ENCODE measurements around the gene VGLL4.

Gene VGLL4

DNA sequence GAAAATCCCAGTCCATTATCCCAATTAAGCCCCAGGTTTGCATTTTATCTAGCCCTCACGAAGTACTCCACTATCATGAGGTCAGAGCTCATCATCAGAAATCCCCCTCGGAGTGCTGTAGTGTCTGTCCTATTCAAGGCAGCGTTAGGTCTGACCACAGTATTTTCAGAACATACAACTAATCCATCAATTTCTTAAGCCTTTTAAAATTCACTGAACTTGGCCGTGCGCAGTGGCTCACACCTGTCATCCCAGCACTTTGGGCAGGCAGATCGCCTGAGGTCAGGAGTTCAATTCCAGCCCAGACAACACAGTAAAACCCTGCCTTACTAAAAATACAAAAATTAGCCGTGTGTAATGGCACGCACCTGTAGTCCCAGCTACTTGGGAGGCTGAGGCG, 11.9 kb downstream of the VGLL4 start:
- Histone ChIP-seq H3K9ac (ENCODE audit: low read depth, low read length) (no peak overlapping the region), H3K27ac (ENCODE audit: low read length) (no peak overlapping the region), H3K79me2 (ENCODE audit: insufficient read depth, low read length) (peaks cover 100% of the 10 kb centered on the region), H3K4me2 (ENCODE audit: insufficient read depth, low read length) (no peak overlapping the region), H2AFZ (ENCODE audit: low read depth, low read length) (no peak overlapping the region), H3K36me3 (ENCODE audit: insufficient read depth, low read length) (no peaks in the 10 kb centered on the region; the same call in 1 of the 2 replicates), H3K4me3 (ENCODE audit: low read depth in 1 of 2, low read length in 2 of 2) (no peak overlapping the region), H4K20me1 (ENCODE audit: insufficient read depth, low read length) (peaks cover 94% of the 10 kb centered on the region), H3K9me3 (ENCODE audit: insufficient read depth, low read length, severe bottlenecking) (no peaks in the 10 kb centered on the region), H3K27me3 (ENCODE audit: insufficient read depth, low read length, poor library complexity) (no peaks in the 10 kb centered on the region), H3K4me1 (ENCODE audit: insufficient read depth, low read length) (peaks cover 31% of the 10 kb centered on the region)
- DNase-seq (no peak), ATAC-seq (ENCODE audit: insufficient read depth, low read depth) (no peak)
- TF ChIP-seq EZH2 (IDR thresholded peaks at IDR 0.05; ENCODE audit: borderline replicate concordance, low read depth, low read length, severe bottlenecking): no peak
- TF ChIP-seq, protein P1, sequence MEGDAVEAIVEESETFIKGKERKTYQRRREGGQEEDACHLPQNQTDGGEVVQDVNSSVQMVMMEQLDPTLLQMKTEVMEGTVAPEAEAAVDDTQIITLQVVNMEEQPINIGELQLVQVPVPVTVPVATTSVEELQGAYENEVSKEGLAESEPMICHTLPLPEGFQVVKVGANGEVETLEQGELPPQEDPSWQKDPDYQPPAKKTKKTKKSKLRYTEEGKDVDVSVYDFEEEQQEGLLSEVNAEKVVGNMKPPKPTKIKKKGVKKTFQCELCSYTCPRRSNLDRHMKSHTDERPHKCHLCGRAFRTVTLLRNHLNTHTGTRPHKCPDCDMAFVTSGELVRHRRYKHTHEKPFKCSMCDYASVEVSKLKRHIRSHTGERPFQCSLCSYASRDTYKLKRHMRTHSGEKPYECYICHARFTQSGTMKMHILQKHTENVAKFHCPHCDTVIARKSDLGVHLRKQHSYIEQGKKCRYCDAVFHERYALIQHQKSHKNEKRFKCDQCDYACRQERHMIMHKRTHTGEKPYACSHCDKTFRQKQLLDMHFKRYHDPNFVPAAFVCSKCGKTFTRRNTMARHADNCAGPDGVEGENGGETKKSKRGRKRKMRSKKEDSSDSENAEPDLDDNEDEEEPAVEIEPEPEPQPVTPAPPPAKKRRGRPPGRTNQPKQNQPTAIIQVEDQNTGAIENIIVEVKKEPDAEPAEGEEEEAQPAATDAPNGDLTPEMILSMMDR (IDR thresholded peaks at IDR 0.05; ENCODE audit: borderline replicate concordance, extremely low read depth, low read length, poor library complexity, severe bottlenecking): no peak

DNA sequence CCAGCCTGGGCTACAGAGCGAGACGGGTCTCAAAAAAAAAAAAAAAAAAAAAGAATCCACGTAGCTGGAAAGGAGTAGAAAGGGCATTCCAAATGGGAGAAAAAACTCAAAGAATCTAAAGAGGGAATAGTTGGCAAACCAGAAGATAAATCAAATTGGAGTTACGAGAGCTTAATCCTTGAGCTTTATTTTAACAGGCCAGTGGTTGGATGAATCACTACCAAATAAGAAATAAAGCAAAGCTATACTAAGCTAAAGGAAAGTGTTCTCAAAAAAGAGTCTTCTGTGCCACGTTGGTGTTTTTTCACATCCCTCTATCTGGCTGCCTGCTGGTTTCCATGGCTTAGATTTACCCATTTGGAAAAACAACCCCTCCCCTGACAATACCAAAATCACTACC, 14.0 kb downstream of the VGLL4 start:
- Histone ChIP-seq H2AFZ (ENCODE audit: low read depth, low read length) (no peak overlapping the region), H3K9me3 (ENCODE audit: insufficient read depth, low read length, severe bottlenecking) (no peaks in the 10 kb centered on the region), H3K9ac (ENCODE audit: low read depth, low read length) (no peak overlapping the region), H3K79me2 (ENCODE audit: insufficient read depth, low read length) (peaks cover 100% of the 10 kb centered on the region), H4K20me1 (ENCODE audit: insufficient read depth, low read length) (peaks cover 94% of the 10 kb centered on the region), H3K27ac (ENCODE audit: low read length) (no peak overlapping the region), H3K27me3 (ENCODE audit: insufficient read depth, low read length, poor library complexity) (no peaks in the 10 kb centered on the region), H3K4me3 (ENCODE audit: low read depth in 1 of 2, low read length in 2 of 2) (no peak overlapping the region), H3K4me1 (ENCODE audit: insufficient read depth, low read length) (peaks cover 35% of the 10 kb centered on the region), H3K4me2 (ENCODE audit: insufficient read depth, low read length) (no peak overlapping the region), H3K36me3 (ENCODE audit: insufficient read depth, low read length) (no peaks in the 10 kb centered on the region; the same call in 1 of the 2 replicates)
- DNase-seq (no peak), ATAC-seq (ENCODE audit: insufficient read depth, low read depth) (no peak)
- TF ChIP-seq EZH2 (IDR thresholded peaks at IDR 0.05; ENCODE audit: borderline replicate concordance, low read depth, low read length, severe bottlenecking): no peak
- TF ChIP-seq, protein P1 (IDR thresholded peaks at IDR 0.05; ENCODE audit: borderline replicate concordance, extremely low read depth, low read length, poor library complexity, severe bottlenecking): no peak

DNA sequence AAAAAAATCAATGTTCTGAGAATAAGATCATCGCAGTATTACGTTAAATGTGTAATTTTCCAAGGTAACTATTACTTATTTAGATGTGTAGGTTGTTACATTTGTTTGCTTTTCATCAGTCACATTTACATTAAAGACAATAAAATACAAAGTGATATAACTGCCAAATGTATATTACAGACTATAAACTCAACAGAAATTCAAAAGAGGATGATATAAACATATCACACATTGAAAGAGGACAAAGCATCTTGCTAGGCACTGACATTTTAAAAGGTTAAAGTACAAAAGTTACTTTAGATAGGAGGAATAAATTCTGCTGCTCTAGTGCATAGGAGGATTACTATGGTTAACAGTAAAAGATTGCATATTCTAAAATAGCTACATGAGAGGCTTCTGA, 16.1 kb downstream of the VGLL4 start:
- Histone ChIP-seq H3K9me3 (ENCODE audit: insufficient read depth, low read length, severe bottlenecking) (no peaks in the 10 kb centered on the region), H3K36me3 (ENCODE audit: insufficient read depth, low read length) (peaks cover 4% of the 10 kb centered on the region; the same call in 1 of the 2 replicates), H3K27me3 (ENCODE audit: insufficient read depth, low read length, poor library complexity) (no peaks in the 10 kb centered on the region), H3K27ac (ENCODE audit: low read length) (no peak overlapping the region), H3K4me1 (ENCODE audit: insufficient read depth, low read length) (peaks cover 35% of the 10 kb centered on the region), H3K4me3 (ENCODE audit: low read depth in 1 of 2, low read length in 2 of 2) (no peak overlapping the region), H2AFZ (ENCODE audit: low read depth, low read length) (no peak overlapping the region), H3K79me2 (ENCODE audit: insufficient read depth, low read length) (peaks cover 100% of the 10 kb centered on the region), H4K20me1 (ENCODE audit: insufficient read depth, low read length) (peaks cover 94% of the 10 kb centered on the region), H3K9ac (ENCODE audit: low read depth, low read length) (no peak overlapping the region), H3K4me2 (ENCODE audit: insufficient read depth, low read length) (no peak overlapping the region)
- ATAC-seq (ENCODE audit: insufficient read depth, low read depth) (no peak), DNase-seq (no peak)
- no peak for TF ChIP-seq EZH2 (IDR thresholded peaks at IDR 0.05; ENCODE audit: borderline replicate concordance, low read depth, low read length, severe bottlenecking)
- TF ChIP-seq, protein P1 (IDR thresholded peaks at IDR 0.05; ENCODE audit: borderline replicate concordance, extremely low read depth, low read length, poor library complexity, severe bottlenecking): no peak

DNA sequence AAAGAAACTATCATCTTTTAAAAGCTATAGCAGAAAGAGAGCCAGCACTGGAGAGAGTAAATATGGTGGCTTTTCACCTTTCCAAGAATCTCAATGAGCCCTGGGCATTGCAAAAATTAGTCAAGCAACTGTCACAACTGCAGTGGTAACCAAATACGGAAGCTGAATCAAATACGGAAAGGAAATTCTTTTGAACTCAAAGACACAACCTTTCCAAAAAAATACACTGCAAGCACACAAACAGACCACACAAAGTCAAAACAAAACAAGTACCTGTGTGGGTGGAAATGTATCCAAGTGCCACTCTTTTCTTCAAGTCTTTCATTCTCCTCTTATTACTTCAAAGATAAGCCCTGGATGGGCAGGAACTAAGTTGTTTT, 17.6 kb downstream of the VGLL4 start:
- Histone ChIP-seq H3K27ac (ENCODE audit: low read length) (no peak overlapping the region), H3K9me3 (ENCODE audit: insufficient read depth, low read length, severe bottlenecking) (no peaks in the 10 kb centered on the region), H3K79me2 (ENCODE audit: insufficient read depth, low read length) (peaks cover 100% of the 10 kb centered on the region), H3K9ac (ENCODE audit: low read depth, low read length) (no peak overlapping the region), H4K20me1 (ENCODE audit: insufficient read depth, low read length) (peaks cover 94% of the 10 kb centered on the region), H3K4me1 (ENCODE audit: insufficient read depth, low read length) (peaks cover 35% of the 10 kb centered on the region), H2AFZ (ENCODE audit: low read depth, low read length) (no peak overlapping the region), H3K4me3 (ENCODE audit: low read depth in 1 of 2, low read length in 2 of 2) (no peak overlapping the region), H3K27me3 (ENCODE audit: insufficient read depth, low read length, poor library complexity) (no peaks in the 10 kb centered on the region), H3K36me3 (ENCODE audit: insufficient read depth, low read length) (peaks cover 4% of the 10 kb centered on the region; the same call in 1 of the 2 replicates), H3K4me2 (ENCODE audit: insufficient read depth, low read length) (no peak overlapping the region)
- TF ChIP-seq EZH2 (IDR thresholded peaks at IDR 0.05; ENCODE audit: borderline replicate concordance, low read depth, low read length, severe bottlenecking): no peak
- TF ChIP-seq, protein P1 (IDR thresholded peaks at IDR 0.05; ENCODE audit: borderline replicate concordance, extremely low read depth, low read length, poor library complexity, severe bottlenecking): no peak
- DNase-seq: no peak
- 0 out of 3 replicates have a peak, but pooled peaks have one; percentile 18 for ATAC-seq (ENCODE audit: insufficient read depth, low read depth)
